Spleen (tissue), 11 donors: Measurements from ENCODE around the gene FAM53B. TPM values are rescaled to one million over a fixed set of nuclear protein-coding genes. Genes with fewer than 3 reads are reported as not detected.

ENCODE experiments used
- DNase-seq: peaks from one replicate; pipeline ENCODE4 v3.0.0-alpha.2; 2020
- H3K27ac ChIP-seq, 8 donors: fragments of 200-600 bp; sonication (generic) in 7 of 8; 1 replicate in 4 of 8; 2 replicates in 4 of 8; pipeline versions ENCODE4 v1.5.0 to v1.8.0; 2016 to 2021; ENCODE audit warnings: inconsistent platforms in 4 of 8, mild to moderate bottlenecking in 4 of 8, moderate library complexity in 1 of 8
- H3K27me3 ChIP-seq, 7 donors: fragments of 200-600 bp; sonication (generic) in 6 of 7; replicated peaks in 1 of 7; 1 replicate in 4 of 7; 2 replicates in 3 of 7; pipeline versions ENCODE4 v1.5.0 to v1.8.0; 2016 to 2021; ENCODE audit warnings: inconsistent platforms in 3 of 7, mild to moderate bottlenecking in 1 of 7
- H3K36me3 ChIP-seq, 6 donors: fragments of 200-600 bp; sonication (generic) in 5 of 6; 1 replicate in 4 of 6; 2 replicates in 2 of 6; pipeline versions ENCODE4 v1.5.0 to v1.8.0; 2016 to 2021; ENCODE audit warnings: inconsistent platforms in 2 of 6
- H3K4me1 ChIP-seq, 6 donors: fragments of 200-600 bp; sonication (generic) in 5 of 6; 1 replicate in 3 of 6; 2 replicates in 3 of 6; pipeline versions ENCODE4 v1.5.0 to v1.8.0; 2016 to 2021; ENCODE audit warnings: inconsistent platforms in 3 of 6
- H3K4me3 ChIP-seq, 8 donors: fragments of 200-600 bp; sonication (generic) in 7 of 8; 1 replicate in 4 of 8; 2 replicates in 4 of 8; pipeline versions ENCODE4 v1.5.0 to v1.8.0; 2016 to 2021; ENCODE audit warnings: inconsistent platforms in 4 of 8, mild to moderate bottlenecking in 4 of 8, moderate library complexity in 2 of 8
- H3K9me3 ChIP-seq, 8 donors: fragments of 200-600 bp; sonication (generic) in 7 of 8; 1 replicate in 4 of 8; 2 replicates in 4 of 8; pipeline versions ENCODE4 v1.5.0 to v1.8.0; 2016 to 2021; ENCODE audit warnings: inconsistent platforms in 4 of 8
- POLR2A ChIP-seq, 3 donors: fragments of 450-650 bp; IDR thresholded peaks; one replicate each; pipeline ENCODE4 v1.5.1; 2017; ENCODE audit warnings: antibody characterized with exemption in 3 of 3, mild to moderate bottlenecking in 1 of 3
- POLR2AphosphoS5 ChIP-seq, 3 donors: sonication (generic); formaldehyde crosslinking; IDR thresholded peaks; one replicate each; pipeline ENCODE4 v1.5.1; 2017; ENCODE audit warnings: antibody characterized with exemption in 3 of 3
- WGBS, 5 donors: extraction: QIAGEN DNeasy Blood & Tissue Kit in 3 of 5; methylation state at CpG; one replicate each; pipeline versions ENCODE4 v1.1.5 to v1.1.7; 2013 to 2018; 5-methylcytosine and 5-hydroxymethylcytosine counted together
- intact Hi-C: fragments of 100-400 bp; cut with DNase I; formaldehyde crosslinking; loops from one replicate; pipeline ENCODE4 v1.15.0; 2023; ENCODE audit warnings: low total_unique reads
- polyA plus RNA-seq, 3 donors: library from polyadenylated mRNA; stranded (reverse); fragments of 200-250 nt; gene quantifications; one replicate each; pipeline ENCODE4 v1.2.1, GENCODE V29; 2013
- total RNA-seq, 7 donors: library from RNA; depleted of rRNA in 3 of 7; stranded (reverse); fragments of >200 nt in 3 of 7; fragmentation: NEBNext Ultra II Directional in 4 of 7; extraction: Animal tissue kit (Norgen Biotek cat#: 25700) in 4 of 7; gene quantifications; one replicate each; pipeline versions ENCODE4 v1.1.0 to v1.2.1, GENCODE V29; 2016 to 2021
- TF ChIP-seq, protein P1 (sequence below), 11 experiments: fragments of 200-600 bp in 7 of 11; fragments of 450-650 bp in 4 of 11; sonication (generic) in 4 of 11; IDR thresholded peaks in 8 of 11; conservative IDR thresholded peaks in 3 of 11; 1 replicate in 7 of 11; 2 replicates in 4 of 11; pipeline versions ENCODE4 v1.4.0 to v1.8.0; 2016 to 2021; ENCODE audit warnings: antibody characterized with exemption in 11 of 11, inconsistent platforms in 4 of 11, mild to moderate bottlenecking in 1 of 11
- donor health status: healthy with polysubstance abuse.
- donor health status: DM: no; HTN: no; CAD: no; lungs with moderate emphysema.
- donor health status: DM: no; HTN: no; CAD: no.
- donor health status: Bipolar disorder and iron deficiency.
- donor health status: healthy.
- donor health status: DM: no; HTN: no; CAD: no.
- donor health status: DM: yes; HTN: yes; CAD: no.

The FAM53B gene
- total and polyA plus RNA-seq, 10 donors, result 13.3 to 94.0 (median 56.2) TPM

DNA sequence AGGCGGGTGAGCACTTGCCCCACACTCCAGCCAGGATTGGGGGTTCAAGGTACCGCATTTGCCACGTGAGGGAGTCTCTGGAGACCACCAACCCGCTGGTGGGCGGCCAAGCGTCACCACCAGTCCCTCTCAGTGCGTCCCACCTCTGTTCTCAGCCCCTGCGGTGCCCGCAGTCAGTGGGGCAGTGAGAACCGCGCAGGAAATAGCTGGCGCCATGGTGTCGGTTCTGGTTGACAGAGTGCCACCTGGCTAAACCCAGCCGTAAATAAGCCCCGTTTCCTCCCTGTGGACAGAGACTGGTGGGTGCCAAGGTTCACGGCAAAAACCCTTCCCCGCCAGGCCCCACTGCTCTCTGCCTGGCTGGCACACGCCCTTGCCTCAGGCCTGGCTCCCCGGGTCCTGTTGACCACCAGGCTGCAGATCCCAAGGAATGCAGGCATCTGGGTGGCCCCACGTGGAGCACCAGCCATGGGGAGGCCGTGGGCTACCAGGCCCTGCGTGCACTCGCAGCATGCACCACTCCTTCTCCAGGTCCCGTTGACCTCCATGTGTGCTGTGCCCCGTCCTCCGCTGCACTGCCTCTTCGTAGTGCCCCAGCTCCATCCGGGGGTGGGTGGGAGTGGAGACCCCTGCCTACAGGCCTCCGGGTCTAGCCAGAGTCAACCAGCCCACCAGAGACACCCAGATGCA, 142.6 kb downstream of the FAM53B start:
- intact Hi-C loops, result no loop called here
- peaks cover 3 to 94% (median 64%) of the 10 kb centered on the region in 6 donors for H3K4me1 ChIP-seq
- 66 to 79% (median 68%) methylated on average over 21 to 29 of the region's 29 CpGs for WGBS, 5 donors
- no peaks in the 10 kb centered on the region for H3K9me3 ChIP-seq
- no peaks in the 10 kb centered on the region for H3K27me3 ChIP-seq
- peak overlapping the region in 6 of 8 donors; percentile 28 to 86 (median 58) for H3K27ac ChIP-seq
- no peak overlapping the region for H3K4me3 ChIP-seq
- TF ChIP-seq, protein P1, sequence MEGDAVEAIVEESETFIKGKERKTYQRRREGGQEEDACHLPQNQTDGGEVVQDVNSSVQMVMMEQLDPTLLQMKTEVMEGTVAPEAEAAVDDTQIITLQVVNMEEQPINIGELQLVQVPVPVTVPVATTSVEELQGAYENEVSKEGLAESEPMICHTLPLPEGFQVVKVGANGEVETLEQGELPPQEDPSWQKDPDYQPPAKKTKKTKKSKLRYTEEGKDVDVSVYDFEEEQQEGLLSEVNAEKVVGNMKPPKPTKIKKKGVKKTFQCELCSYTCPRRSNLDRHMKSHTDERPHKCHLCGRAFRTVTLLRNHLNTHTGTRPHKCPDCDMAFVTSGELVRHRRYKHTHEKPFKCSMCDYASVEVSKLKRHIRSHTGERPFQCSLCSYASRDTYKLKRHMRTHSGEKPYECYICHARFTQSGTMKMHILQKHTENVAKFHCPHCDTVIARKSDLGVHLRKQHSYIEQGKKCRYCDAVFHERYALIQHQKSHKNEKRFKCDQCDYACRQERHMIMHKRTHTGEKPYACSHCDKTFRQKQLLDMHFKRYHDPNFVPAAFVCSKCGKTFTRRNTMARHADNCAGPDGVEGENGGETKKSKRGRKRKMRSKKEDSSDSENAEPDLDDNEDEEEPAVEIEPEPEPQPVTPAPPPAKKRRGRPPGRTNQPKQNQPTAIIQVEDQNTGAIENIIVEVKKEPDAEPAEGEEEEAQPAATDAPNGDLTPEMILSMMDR (IDR thresholded peaks at IDR 0.05 in 8 of 11, conservative IDR thresholded peaks at IDR 0.05 in 3 of 11), result no peak
- TF ChIP-seq POLR2AphosphoS5 (IDR thresholded peaks at IDR 0.05), result peak; percentile 74 to 84 (median 81)
- peak in 1 of 3 donors; percentile 29 for TF ChIP-seq POLR2A (IDR thresholded peaks at IDR 0.05)
- DNase-seq, result peak; percentile 93
- no peaks in the 10 kb centered on the region for H3K36me3 ChIP-seq

DNA sequence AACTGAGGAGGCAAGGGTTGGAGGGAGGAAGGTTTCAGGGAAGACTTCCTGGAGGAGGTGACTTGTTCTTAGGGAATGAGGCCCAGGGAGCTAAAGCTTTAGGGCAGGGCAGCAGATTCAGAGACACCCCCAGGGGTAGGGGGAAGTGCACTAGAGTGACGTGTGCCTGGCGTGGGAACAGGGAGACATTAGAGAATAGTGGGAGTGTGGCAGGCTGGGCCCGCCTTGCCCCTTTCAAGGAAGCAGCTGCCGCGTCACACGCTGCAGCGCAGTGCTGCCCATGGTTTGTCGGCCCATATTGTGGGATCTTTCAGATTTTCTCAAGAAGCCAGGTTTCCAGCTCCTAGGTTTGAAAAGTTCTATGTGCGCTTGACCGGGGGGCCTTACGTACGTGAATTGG, 143.2 kb downstream of the FAM53B start:
- TF ChIP-seq POLR2A (IDR thresholded peaks at IDR 0.05), result no peak
- TF ChIP-seq, protein P1 (IDR thresholded peaks at IDR 0.05 in 8 of 11, conservative IDR thresholded peaks at IDR 0.05 in 3 of 11), result no peak
- TF ChIP-seq POLR2AphosphoS5 (IDR thresholded peaks at IDR 0.05), result no peak
- Histone ChIP-seq H3K9me3 (no peaks in the 10 kb centered on the region), H3K27me3 (no peaks in the 10 kb centered on the region), H3K36me3 (no peaks in the 10 kb centered on the region), H3K4me3 (no peak overlapping the region), H3K27ac (peak overlapping the region in 6 of 8 donors; percentile 28 to 86 (median 58)), H3K4me1 (peaks cover 3 to 91% (median 59%) of the 10 kb centered on the region in 6 donors)
- peak; percentile 87 for DNase-seq
- 60 to 78% (median 67%) methylated on average over 12 of the region's 12 CpGs for WGBS, 5 donors
- intact Hi-C loops, result no loop called here

DNA sequence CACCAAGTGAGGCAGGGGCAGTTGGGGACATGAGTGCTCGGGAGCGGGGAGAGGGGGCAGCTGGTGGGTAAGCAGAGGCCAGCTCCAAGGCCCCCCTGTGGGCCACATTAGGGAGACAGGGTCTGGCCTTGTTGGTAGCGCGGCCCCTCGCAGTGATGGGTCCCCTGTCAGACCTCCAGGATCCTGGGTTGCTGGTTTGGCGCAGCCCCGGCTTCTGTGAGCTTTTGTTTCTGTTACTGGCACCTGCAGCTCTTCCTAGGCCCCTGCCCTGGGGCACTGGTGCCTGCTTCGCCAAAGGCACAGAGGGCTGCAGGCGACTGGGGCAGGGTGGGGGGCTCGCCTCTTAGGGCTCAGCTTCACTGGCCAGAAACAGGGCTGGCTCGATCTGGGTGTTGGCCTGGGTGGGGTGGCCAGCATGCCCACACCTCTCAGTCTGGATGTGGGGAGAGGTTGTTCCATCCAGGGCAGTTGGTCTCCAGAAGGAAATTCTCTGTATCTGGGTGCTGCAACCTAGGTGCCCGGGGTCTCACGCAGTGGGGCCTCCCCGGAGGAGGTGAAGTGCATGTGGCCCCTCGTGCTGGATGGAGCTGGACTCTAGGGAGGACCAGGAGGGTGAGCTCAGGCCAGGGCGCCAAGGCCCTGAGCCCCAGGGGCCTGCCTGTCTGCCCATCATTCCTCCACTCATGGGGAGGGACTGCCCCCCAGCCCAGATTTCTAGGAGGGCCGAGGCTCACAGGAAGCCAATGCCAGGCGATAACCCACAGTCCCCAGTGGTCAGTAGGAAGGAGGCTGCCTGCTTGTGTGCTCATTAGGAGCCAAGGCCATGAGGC, 143.9 kb downstream of the FAM53B start:
- WGBS, 5 donors, result 74 to 90% (median 86%) methylated on average over 14 to 18 of the region's 18 CpGs

More for the DNA sequence above, 143.9 kb downstream of the FAM53B start:
- TF ChIP-seq, protein P1 (IDR thresholded peaks at IDR 0.05 in 8 of 11, conservative IDR thresholded peaks at IDR 0.05 in 3 of 11), result no peak
- TF ChIP-seq POLR2AphosphoS5 (IDR thresholded peaks at IDR 0.05) (no peak), POLR2A (IDR thresholded peaks at IDR 0.05) (no peak)
- peak; percentile 76 for DNase-seq
- Histone ChIP-seq H3K27me3 (no peaks in the 10 kb centered on the region), H3K4me3 (no peak overlapping the region), H3K9me3 (no peaks in the 10 kb centered on the region), H3K27ac (peak overlapping the region in 5 of 8 donors; percentile 46 to 86 (median 62)), H3K4me1 (peaks cover 3 to 90% (median 53%) of the 10 kb centered on the region in 6 donors), H3K36me3 (no peaks in the 10 kb centered on the region)
- intact Hi-C loops, result no loop called here
